NOMO-1 treated with dmso at 0.1 percent for 144 hours (cell line): ENCODE results near the gene TCTN2.
A peak's percentile ranks its signal among the peaks of the same experiment; 100 is the strongest.

ENCODE experiments used
- DNase-seq: peaks from one replicate; lab custom pipeline; 2025; ENCODE audit not compliant: unreplicated experiment; lab: John Stamatoyannopoulos, UW

Gene TCTN2

DNA sequence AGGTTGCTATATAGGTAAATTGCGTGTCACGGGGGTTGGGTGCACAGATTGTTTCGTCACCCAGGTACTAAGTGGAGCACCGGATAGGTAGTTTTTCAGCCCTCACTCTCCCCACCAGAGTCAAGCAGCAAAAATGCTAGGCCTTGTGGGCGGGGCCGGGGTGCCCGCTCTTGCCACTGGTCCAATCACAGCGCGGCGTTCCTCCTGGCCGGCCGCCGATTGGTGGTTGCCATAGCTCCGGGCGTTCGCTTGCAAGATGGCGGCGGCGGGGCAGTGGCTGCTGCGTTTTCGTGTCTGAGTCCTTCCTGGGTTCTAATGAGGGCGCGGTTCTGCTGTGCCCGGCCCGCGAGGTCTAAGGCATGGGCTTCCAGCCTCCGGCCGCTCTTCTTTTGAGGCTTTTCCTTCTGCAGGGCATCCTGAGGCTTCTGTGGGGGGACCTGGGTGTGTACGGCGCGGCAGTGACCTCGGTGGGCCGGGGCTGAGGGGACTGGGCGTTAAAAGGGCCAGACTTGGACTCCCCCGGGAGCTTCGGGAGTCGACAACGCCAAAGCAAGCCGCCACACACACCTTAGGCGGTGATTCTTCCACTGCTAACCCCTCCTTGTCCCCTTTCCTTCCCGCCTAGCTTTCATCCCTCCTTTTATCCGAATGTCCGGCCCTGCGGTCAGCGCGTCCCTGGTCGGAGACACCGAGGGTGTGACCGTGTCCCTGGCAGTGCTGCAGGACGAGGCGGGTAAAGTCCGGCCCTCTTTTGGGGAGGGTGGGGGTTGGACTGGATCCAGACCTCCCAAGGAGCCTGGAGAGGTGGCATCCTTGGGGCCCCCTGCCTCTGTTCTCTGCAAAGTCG, at the start of gene TCTN2:
TCTN2 (plus strand) TSS at position 232 of the 847 bp plus-strand sequence; CDS start at position 360, 128 bp downstream.
- peak; percentile 76 for DNase-seq

DNA sequence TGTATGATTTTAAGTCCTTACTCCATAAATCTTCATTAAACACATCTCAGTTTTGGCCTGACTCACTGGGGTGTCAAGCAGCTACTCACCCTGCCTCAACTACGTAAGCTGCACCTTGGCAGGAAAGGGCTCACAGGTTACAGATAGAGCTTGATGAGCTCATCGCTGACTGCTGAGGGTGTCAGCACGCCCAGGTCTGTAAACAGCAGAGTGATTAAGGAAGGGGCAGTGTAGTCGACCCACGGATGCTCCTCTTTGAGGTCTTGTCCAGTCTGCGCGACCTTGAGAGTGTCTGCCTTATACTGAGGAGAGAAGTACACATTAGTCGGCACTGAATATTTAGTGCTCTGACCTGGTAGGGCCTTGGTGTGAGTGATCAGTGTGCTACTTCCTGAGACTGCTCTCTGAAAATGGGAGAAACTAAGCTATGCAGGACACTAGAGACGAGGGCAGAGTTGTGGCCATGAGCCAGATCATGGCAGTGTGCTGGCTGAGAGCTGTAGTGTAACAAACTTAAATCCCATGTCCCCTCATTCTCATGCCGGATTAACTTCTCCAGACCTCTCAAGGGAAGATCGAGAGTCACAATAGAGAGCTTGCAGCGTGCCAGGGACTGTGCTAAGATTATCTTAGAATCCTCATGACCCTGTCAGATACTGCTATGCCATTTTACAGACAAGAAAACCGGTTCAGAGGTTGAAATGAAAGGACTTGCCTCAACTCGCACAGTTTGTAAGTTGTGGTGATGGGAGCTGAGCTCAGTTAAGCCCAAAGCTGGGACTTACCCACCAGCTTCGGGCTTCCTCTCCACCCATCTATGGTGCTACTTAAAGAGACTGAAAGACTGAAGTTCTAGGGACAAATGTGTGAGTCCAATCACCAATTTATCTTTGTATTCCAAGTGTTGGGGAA, 49.0 kb upstream of the TCTN2 start:
- no peak for DNase-seq

DNA sequence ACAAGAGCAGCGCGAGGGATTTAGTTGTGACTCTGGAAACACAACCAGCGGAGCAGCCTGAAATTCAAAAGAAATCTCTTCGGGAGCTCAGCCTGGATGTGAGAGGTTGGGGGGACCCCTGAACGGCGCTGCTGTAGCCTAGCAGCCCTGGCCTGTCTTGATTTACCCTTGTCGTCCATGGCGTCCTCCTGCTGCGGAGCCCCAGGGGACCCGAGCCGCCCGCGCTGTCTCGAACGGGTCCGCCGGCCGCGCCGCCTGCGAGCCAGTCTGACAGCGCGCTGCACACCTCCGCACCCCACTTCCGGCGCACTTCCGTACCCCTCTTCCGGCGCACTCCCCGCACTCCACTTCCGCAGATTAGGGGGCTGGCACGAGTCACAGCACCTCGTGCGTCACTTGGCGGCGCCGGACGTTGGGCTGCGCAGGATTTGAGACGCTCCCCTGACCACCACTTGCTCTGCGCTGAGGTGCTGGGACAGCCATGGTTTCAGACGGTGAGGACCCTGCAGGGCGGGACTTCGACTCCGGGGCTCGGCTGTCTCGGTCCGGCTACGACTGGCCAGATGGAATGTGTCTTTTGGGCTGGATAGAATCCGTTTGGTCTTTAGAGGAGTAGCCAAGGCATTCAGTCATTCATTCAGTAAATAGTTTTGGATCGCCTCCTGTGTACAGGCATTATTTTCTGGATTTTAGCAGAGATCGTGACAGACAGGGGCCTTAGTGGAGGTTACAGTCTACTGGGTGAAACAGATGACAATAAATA, 37.4 kb upstream of the TCTN2 start, which contains the start of the genes EIF2B1 and GTF2H3:
EIF2B1 (minus strand) TSS at position 308 of the 763 bp plus-strand sequence; CDS start at position 179, 129 bp downstream.
GTF2H3 (plus strand) TSS at position 451 of the 763 bp plus-strand sequence; CDS start at position 482, 31 bp downstream.
- DNase-seq = peak; percentile 99

DNA sequence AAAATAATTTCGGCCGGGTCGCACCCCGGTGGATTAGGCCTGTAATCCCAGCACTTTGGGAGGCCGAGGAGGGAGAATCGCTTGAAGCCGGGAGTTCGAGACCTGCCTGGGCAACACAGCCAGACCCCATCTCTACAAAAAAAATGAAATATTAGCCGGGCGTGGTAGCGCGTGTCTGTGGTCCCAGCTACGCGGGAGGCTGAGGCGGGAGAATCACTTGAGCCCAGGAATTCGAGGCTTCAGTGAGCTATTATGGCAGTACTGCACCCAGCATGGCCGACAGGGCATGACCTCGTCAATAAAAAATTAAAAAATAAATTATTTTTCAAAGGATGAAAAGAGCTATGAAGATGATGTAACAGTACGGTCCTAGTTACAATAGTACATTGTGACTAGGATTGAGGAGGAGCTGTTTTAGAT, 36.8 kb upstream of the TCTN2 start:
- no peak for DNase-seq

DNA sequence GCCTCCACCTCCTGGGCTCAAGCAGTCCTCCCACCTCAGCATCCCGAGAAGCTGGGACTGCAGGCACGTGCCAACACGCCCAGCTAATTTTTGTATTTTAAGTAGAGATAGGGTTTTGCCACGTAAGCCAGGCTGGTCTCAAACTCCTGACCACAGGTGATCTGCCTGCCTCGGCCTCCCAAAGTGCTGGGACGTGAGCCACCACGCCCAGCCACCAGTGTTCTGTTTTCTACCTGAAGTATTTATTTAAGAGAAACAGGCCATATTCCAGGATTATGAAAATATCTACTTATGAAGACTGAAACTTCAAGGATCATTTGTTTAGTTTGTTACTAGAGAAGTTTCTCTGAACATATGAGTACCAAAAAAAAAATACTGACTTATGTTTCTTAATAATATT, 27.0 kb upstream of the TCTN2 start:
- DNase-seq = no peak

DNA sequence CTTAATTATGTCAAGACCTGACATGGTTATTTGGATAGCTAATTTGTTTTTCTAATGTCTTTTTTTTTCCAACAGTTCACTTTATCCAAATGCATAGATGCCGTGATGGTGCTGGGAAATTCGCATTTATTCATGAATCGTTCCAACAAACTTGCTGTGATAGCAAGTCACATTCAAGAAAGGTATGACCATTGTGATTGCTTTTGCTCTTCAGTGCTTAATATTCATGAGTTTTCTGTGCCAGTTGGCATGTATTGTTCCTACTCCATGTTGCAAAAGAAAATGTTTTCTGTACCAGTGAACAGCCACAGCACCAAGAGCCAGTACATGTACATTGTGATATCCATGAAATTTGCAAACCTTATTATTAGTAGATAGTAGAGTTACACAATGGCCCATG, 25.5 kb upstream of the TCTN2 start:
- no peak for DNase-seq

DNA sequence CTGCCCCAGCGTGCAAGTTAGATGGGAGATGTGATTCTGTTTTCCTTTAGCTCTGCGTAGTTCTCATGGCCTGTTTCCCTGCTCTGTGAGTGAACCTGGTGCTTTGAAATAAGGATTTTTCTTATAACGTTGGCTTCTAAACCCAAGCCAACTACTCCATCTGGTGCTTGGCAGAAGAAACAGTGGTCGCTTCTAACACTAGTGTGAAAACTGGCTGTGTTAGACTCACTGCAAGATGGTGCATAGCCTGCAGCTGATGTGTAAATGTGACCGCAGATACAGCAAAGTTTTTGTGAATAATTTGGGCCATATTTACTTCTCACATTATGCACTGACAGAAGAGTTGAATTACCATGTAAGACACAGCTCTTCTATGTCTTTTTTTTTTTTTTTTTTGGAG, 25.0 kb upstream of the TCTN2 start:
- no peak for DNase-seq

DNA sequence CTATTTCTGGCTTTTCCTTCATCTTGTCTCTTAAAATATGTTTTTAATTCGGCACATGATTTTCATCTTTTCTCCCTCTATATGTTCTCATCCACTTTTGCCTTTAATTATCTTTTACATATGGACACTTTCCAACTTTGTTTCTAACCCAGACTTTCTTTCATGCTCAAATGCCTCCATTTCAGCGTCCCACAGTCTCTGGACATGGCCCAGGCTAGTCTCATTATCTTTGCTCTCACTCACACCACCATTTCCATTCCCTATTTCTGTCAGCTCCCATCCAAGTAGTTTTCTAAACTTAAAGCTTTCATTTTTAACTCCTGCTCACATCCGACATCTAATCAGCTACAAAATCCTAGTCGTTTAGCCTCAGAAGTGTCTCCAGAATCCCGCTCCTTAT, 22.5 kb upstream of the TCTN2 start:
- no peak for DNase-seq

DNA sequence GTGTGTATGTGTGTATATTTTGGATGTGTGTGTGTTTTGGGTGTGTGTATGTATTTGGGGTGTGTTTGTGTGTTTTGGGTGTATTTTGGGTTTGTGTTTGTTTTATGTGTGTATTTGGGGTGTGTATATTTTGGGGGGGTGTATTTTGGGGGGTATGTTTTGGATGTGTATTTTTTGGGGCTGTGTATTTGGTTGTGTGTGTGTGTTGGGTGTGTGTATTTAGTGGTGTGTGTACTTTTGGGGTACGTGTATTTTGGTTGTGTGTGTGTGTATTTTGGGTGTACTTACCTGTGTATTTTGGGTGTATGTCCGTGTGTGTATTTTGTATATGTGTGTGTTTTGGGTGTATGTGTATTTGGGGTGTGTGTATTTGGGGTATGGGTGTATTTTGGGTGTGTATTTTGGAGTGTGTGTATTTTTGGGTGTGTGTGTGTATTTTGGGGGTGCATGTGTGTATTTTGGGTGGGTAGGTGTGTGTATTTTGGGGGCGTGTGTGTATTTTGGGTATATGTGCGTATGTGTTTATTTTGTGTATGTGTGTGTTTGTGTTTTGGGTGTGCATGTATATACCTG, 16.7 kb upstream of the TCTN2 start:
- DNase-seq = no peak

DNA sequence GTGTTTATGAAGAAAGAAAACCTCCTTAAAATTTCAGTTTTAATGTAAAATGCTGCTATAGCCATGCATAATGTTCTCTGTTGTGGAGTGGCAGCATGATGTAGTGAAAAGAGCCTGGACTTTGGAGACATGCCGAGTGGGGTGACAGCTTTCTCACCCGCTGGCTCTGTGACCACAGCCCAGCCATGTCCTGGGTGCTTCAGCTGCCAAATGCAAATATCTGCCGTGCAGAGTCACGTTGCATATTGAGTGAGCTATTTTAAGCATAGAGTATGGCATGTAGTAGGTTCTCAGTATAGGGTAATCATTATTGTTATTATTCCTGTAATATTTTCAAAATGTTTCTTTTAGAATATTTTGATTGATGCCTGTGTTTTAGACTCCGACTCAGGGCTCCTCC, 15.5 kb upstream of the TCTN2 start:
- DNase-seq = no peak

DNA sequence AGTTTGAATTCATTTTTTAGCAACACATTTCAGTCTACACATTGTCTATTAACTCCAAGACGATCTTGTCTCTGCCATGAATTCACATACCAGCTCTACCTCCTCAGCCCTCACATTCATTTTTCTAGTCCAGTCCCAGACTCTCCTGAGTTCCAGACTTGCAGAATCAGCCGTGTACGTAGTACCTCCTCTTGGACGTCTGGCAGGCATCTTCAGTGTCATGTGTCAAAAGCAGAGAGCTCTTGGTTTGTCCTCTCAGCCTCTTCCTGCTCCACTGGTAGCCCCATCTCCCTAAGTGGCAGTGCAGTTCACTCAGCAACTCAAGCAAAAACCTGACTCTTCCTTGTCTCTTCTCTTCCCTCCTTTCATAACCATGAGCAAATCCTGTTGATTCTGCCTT, 14.5 kb upstream of the TCTN2 start:
- DNase-seq = no peak

DNA sequence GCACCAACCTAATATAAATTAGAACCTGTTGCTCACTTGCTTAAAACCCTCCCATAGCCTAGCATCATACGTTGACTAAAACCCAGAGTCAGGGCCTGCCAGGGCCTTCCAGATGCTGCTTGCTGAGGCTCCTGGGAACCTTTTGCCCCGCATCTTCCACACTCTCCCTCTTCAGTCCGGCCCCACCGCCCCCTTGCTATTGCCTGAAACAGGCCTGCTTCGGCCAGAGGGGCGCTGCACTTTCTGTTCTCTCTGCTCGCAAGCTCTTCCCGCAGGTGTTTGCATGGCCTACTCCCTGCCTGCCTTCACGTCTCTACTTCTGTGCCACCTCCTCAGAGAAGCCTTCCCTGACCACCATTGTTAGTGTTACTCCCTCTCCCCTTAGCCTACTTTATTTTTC, 13.7 kb upstream of the TCTN2 start:
- DNase-seq = no peak

DNA sequence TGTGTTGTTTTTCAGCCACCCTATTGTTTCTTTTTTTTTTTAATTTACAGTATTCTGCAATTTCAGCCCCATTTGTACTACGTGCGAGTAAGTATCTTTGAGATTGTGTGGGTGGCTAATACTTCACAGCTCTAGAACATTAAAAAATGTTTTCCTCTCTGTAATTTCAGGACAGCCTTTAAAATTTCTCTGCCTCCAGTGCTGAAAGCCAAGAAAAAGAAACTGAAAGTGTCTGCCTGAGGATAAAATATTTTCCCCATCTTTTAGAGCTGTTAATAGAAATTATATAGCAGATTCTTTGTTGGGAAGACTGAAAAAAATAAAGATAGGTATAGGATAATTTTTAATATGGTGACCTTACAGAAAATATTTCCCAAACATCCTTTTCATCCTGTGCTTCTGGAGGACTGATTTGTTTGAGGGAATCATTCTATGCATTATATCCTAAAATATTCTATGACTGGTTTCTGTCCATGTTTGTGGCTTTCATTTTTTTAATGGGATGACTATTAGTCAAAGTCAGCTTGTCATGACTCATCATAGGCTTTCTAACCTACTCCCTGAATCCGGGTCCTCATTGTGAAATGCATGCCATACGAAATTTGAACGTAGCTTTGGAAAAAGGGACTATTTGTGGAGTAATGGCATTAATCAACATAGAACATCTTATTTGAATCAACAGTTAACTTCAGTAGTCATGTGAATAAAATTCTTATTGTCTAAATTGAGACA, 10.8 kb upstream of the TCTN2 start:
- no peak for DNase-seq

DNA sequence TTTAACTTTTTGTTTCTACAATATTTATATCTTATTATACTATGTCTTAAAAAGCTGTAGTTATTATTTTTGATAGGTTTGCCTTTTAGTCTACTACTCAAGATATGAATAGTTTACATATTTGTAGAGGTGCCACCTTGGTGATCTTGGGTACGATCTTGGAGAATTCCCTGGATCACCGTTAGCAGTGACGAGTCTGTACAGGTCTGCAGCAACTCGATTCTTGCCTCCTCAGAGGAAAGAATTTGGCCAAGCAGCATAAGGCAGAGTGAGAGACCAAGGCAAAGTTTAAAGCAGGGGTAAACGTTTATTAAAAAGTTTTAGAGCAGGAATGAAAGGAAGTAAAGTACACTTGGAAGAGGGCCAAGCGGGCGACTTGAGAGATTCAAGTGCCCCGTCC, 3.1 kb upstream of the TCTN2 start:
- DNase-seq = no peak

DNA sequence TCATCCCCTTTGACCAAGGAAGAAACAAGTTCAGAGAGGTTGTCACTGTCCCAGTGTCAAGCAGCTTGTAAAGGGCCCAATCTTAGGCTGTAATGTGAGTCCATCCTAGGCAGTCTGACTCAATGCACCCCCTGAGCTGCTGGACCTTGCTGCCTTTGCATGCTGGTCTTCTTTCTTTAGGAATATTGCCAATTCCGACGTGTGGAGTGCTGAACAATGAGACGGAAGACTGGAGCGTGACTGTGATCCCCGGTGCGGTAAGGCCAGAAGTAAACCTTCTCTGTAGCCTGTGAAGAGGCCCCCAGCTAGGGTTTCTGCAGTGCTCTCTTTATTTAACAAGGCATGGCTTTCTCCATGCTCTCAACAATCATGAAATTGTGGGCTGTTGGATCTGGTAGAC, 963 bp downstream of the TCTN2 start:
- no peak for DNase-seq

DNA sequence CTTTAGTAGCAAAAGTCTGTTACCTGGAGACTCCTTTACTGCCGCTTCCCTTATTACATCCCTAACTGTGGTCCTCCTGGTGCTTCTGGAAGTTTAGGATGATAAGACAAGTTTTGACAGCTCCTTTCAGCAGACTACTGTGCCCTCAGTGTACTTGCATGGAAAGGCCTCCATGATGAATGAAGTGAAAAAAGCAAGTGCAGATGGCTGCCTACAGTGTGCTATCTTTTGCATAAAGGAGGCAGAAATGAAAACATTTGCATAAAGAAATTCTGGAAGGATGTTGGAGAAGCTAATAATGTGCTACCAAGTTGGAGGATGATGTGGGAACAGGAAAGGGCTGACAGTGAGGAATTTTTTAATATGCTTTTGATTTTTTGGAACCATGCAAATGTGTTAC, 4.5 kb downstream of the TCTN2 start:
- no peak for DNase-seq

DNA sequence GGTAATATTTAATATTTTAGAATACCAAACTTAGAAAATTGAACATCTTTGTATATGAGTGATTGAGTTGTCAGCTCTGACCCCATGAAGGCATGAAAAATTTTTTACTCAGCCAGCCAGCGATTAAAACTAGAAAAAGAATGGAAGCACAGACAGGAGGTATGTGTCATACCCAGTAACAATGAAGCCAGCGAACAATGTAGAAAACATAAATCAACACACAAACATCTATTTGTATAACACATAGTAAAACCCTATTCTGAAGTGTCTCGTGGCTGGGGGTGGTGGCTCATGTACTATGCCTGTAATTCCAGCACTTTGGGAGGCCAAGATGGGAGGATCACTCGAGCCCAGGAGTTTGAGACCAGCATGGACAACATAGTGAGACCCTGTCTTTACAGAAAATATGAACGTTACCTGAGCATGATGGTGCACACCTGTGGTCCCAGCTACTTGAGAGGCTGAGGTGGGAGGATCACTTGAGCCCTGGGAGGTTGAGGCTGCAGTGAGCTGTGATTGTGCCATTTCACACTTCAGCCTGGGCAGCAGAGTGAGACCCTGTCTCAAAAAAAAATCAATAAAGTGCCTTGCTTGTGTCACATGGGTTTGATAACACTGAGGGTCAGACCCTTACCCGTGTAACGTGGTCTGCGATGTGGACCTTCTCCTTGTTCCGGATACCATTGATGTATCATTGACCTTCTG, 5.9 kb downstream of the TCTN2 start:
- no peak for DNase-seq

DNA sequence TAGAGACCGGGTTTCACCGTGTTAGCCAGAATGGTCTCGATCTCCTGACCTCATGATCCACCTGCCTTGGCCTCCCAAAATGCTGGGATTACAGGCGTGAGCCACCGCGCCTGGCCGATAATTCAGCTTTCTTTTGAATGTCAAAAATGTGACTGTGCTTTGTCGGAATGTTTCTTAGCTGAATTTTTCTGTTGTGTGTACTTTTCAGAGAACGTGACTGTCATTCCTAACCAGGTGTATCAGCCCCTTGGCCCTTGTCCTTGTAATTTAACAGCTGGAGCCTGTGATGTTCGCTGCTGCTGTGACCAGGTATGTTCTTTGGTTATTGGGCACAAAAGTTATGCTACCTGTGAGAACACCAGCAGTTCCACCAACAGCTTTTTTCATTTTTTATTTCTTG, 8.1 kb downstream of the TCTN2 start:
- DNase-seq = no peak

DNA sequence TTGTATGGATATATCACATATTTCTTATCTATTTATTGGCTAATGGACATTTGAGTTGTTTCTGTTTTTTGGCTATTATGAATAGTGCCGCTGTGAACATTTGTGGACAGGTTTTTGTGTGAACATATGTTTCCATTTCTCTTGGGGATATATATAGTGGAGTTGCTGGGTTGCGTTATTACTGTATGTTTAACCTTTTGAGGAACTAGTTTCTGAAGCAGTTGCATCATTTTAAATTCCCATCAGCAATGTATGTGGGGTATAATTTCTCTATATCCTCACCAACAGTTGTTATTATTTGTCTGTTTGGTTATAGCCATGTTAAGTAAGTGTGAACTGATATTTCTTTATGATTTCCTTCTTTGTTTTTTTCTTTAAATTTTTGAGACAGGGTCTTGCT, 10.7 kb downstream of the TCTN2 start:
- DNase-seq = no peak
